AG20443 (cell line): ENCODE measurements around the gene CSMD2.
"Not testable (repeated sequence)": the region's sequence is repeated elsewhere in the genome, so short reads cannot be mapped to it uniquely, and the experiment has no call there.

ENCODE experiments used
- DNase-seq: peaks from one replicate; pipeline ENCODE4 v3.0.0; 2012; ENCODE audit warnings: low spot score, mixed read lengths

CSMD2 gene

DNA sequence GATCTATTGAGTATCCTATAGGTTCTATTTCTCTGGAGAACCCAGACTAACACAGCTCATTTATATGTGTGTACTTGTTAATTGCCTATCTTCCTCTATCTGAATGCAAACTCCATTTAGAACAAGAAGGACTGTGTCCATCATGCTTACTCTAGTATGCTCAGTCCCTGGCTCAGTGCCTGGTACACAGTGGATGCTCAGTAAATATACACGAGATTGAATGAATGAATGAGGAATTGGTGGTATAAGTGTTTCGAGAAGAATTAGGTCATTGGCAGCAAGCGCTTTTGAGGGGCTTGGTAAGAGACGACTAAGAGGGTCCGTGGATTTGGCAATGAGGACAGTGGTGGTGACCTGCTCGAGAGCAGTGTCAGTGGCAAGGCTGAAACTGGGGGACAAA lies 112.5 kb downstream of the CSMD2 start:
- DNase-seq = no peak

DNA sequence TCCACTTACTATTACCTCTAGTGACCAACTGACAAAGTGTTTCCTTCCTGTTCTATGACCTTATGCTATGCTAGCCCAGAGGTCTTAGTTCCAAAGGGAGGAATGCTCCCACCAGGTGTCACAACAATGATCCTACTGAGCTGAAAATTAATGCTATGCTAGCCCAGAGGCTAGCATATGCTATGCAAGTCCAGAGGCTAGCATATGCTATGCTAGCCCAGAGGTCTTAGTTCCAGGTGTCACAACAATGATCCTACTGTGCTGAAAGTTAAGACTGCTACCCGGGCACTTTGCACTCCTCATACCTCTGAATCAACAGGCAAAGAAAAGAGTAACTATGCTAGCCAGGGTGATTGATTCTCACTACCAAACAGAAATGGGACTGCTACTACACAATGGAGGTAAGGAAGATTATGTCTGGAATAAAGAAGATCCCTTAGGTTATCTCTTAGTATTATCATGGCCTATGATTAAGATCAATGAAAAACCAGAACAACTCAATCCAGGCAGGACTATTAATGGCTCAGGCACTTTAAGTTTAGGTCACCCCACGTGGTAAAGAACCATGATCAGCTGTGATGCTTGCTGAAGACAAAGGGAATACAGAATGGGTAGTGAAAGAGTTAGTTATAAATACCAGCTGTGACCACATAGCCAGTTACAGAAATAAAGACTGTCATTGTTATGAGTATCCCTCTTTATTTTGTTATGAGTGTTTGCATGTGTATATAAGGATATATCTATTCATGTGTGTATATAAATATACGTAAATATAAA lies 114.1 kb downstream of the CSMD2 start:
- DNase-seq = no peak

DNA sequence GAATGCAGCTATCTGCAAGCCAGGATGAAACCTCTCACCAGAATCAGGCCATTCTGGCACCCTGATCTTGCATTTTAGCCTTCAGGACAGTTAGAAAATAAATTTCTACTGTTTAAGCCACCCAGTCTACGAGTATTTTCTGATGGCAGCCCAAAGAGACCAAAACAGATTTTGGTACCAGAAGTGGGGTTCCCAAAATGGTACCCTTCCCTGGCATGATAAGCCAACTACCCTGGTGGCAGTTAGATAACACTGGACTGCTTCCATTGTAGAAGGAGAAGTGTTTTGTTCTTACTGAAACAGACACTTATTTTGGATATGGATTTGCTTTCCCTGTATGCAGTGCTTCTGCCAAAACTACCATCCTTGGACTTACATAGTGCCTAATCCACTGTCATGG lies 115.0 kb downstream of the CSMD2 start:
- DNase-seq = no peak

DNA sequence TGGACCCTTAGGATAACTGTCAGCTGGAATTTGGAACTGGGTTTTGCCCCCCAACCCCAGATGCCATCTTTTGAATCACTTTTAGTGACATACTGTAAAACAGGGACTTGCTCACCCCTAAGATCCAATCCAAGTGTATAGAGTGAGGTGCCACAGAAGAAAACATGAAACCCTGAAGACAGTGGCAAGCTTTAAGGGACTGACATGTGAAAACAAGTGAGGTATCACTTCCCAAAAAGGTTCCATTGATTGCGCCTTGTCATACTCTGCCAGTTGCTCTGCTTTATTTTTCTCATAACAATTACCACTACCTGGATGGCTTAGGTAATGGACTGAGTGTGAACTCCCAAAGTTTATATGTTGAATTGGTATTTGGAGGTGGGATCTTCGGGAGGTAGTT lies 115.6 kb downstream of the CSMD2 start:
- no peak for DNase-seq

- no peak for DNase-seq
These were observed 127.2 kb downstream of the CSMD2 start for GRCh38 chr1:34037856-34038255.

DNA sequence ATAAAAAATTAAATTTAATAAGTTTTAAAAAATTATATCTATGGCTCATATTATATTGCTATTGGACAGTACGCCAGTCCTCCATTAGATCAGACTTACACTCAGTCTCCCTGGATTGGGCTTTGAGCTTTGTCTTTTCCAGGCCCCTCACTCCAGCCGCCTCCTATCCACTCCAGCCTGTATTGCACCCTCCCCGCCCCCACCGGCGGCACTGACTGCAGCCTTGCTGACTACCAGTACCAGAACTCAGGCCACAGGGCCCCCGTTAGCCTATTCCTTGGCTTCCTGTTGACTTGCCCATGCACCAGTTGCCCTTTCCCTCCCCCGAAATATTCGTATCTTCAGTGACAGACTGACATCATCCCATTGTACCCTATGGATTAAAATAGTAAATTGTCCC lies 127.9 kb downstream of the CSMD2 start:
- no peak for DNase-seq

GRCh38 chr1:34034036-34034435 lies 131.0 kb downstream of the CSMD2 start:
- no peak for DNase-seq

DNA sequence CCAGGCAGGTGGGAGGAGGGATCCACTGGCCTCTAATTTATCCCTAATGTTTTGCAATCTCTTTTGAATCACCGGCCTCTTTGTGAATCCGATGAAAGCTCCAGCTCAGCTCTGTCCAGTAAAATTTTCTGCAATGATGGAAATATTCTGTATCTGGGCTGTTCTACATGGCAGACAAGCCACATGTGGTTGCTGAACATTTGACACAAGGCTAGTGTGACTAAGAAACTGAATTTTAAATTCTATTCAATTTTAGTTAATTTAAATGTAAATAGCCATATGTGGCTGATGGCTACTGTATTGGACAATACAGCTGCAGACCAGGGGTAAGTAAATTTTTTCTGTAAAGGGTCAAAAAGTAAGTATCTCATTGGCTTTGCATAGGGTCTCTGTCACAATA lies 135.1 kb downstream of the CSMD2 start:
- DNase-seq = no peak

GRCh38 chr1:34029515-34029914 lies 135.5 kb downstream of the CSMD2 start:
- DNase-seq = no peak

- no peak for DNase-seq
These were observed 136.5 kb downstream of the CSMD2 start for GRCh38 chr1:34028381-34029055.

- no peak for DNase-seq
These were observed 139.4 kb downstream of the CSMD2 start for GRCh38 chr1:34025675-34026074.

GRCh38 chr1:34024485-34024884 lies 140.5 kb downstream of the CSMD2 start:
- no peak for DNase-seq

GRCh38 chr1:34019741-34020552 lies 145.1 kb downstream of the CSMD2 start:
- DNase-seq = no peak

GRCh38 chr1:34018285-34018684 lies 146.7 kb downstream of the CSMD2 start:
- no peak for DNase-seq

GRCh38 chr1:34016281-34016680 lies 148.7 kb downstream of the CSMD2 start:
- not testable (repeated sequence) for DNase-seq

- peak; percentile 73 for DNase-seq
These were observed 150.9 kb downstream of the CSMD2 start for GRCh38 chr1:34013958-34014737.

DNA sequence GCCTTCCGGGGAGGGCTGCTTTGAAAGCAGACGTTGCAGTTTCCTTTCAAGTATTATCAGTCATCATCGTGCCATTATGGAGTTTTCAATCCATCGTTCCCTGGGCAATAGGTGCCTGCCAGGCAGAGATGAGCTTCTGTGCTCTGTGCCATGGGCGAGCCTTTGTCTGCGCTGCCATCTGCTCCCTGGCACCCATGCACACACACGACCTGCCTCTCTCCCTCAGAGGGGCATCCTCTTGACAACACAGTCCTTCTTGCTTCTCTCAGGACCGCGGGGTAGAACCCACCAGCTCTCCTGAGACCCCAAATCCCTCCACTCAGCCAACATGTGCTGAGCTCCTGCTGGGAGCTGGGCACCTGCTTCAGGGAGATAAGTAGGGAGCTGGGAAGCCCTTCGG lies 151.9 kb downstream of the CSMD2 start:
- no peak for DNase-seq

DNA sequence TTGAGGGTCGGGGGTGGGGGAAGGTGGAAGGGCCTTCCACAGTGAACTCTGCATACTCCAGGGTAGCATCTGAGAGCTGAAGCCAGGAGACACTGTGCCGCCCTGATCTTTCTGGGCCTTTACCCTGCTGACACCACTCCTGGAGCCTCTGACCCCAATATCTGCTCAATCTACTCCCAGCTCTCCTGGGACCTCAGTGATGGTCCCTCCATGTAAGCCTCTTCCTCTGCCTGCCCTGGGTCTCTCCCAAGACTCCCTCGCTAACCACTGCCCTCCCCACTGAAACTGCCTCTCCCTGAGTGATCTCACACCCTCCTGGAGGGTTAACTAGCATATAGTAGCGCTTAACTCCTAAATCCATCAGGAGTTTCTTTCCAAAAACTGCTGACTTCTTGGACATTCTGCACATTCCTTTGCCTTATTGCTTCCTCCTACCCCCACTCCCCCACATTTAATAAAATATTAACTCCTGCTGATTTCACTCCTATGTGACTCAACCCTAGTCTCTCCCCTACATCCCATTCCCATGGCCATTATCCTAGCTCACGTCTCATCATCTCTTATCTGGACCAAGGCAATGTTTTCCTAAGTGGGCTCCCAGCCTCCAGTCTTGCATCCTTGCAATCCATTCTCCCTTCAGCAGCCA lies 155.6 kb downstream of the CSMD2 start:
- DNase-seq = no peak

DNA sequence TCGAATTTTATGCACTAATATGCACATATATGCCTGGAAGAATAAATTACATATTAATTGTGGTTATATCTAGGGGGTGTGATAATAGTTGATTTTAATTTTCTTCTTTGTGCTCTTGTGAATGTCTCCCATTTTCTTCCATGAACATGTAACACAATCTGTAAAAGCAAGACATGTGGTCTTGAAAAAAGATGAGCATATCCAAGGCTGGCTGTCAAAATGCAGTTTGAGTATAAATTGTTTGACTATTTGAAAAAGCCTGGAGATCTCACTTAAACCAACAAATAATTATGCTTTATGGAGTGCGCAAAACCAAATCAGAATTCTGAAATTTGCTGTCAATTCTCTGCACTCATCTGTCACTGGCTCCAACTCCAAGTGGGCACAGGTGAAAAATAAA lies 157.3 kb downstream of the CSMD2 start:
- DNase-seq = no peak

DNA sequence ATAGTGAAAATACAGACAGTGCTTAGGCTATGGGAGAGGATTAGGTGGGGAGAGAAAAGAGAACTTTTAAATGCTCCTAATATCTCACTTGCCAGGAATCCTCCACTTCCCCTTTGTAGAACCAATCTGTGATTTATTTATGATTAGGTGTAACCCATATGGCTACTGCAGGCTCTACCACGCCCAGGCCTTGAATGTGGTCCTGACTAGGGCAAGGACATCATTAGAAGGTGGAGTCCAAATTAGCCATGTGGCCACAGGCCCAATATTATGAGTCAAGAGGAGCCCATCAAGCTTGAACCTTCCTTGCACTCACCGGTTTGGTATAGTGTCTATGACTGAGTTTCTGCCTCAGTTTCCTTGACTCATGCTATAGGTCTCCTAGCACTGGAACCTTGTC lies 159.7 kb downstream of the CSMD2 start:
- no peak for DNase-seq

GRCh38 chr1:34002810-34003209 lies 162.2 kb downstream of the CSMD2 start:
- DNase-seq = no peak
